Pancreas (tissue), 10 donors: Measurements from ENCODE around the gene TAX1BP3. TPM values are rescaled to one million over a fixed set of nuclear protein-coding genes. Genes with fewer than 3 reads are reported as not detected.
A peak's percentile ranks its signal among the peaks of the same experiment; 100 is the strongest.

Experiments used
- ATAC-seq, 4 donors: fragments of 200-7000 bp; cut with Tn5 transposase; one replicate each; pipeline versions ENCODE4 v1.8.0 to v1.9.1; 2020; ENCODE audit warnings: mild to moderate bottlenecking in 4 of 4, moderate library complexity in 4 of 4
- DNase-seq, 6 donors: peaks; one replicate each; pipeline ENCODE4 v3.0.0-alpha.2; 2020
- FAIRE-seq: peaks from 2 replicates; lab custom pipeline; 2012; peaks lifted over from hg19 to GRCh38; lab: Jason Lieb, UNC
- H3K27ac ChIP-seq, 4 donors: fragments of 200-600 bp; sonication (generic); 1 replicate in 3 of 4; 2 replicates in 1 of 4; pipeline versions ENCODE4 v1.5.0 to v1.8.0; 2020
- H3K27me3 ChIP-seq, 4 donors: fragments of 200-600 bp; one replicate each; pipeline ENCODE4 v1.8.0; 2021
- H3K36me3 ChIP-seq, 3 donors: fragments of 200-600 bp; sonication (generic) in 1 of 3; one replicate each; pipeline versions ENCODE4 v1.5.0 to v1.8.0; 2020 to 2021
- H3K4me1 ChIP-seq, 3 donors: fragments of 200-600 bp; one replicate each; pipeline ENCODE4 v1.8.0; 2021
- H3K4me3 ChIP-seq, 4 donors: fragments of 200-600 bp; sonication (generic) in 2 of 4; one replicate each; pipeline versions ENCODE4 v1.5.0 to v1.8.0; 2020 to 2021
- H3K9me3 ChIP-seq, 4 donors: fragments of 200-600 bp; one replicate each; pipeline ENCODE4 v1.8.0; 2021
- CTCF ChIP-seq, 4 donors: fragments of 200-600 bp; sonication (generic) in 3 of 4; IDR thresholded peaks; one replicate each; pipeline versions ENCODE4 v1.5.0 to v1.8.0; 2021; ENCODE audit warnings: antibody characterized with exemption in 4 of 4
- WGBS, 2 donors: extraction: QIAGEN DNeasy Blood & Tissue Kit; methylation state at CpG; one replicate each; pipeline ENCODE4 v1.1.7; 2013; 5-methylcytosine and 5-hydroxymethylcytosine counted together
- intact Hi-C, 3 donors: fragments of 100-400 bp; cut with DNase I; formaldehyde crosslinking; loops; one replicate each; pipeline versions ENCODE4 v1.11.1 to v1.14.2; 2022
- polyA plus RNA-seq, 2 donors: library from polyadenylated mRNA; stranded (reverse); fragments of 200-250 nt; gene quantifications; one replicate each; pipeline ENCODE4 v1.2.3, GENCODE V29; 2013
- total RNA-seq, 6 donors: library from RNA; stranded (reverse); fragmentation: NEBNext Ultra II Directional in 4 of 6; extraction: Animal tissue kit (Norgen Biotek cat#: 25700) in 4 of 6; gene quantifications; one replicate each; pipeline versions ENCODE4 v1.2.1 to v1.2.4, GENCODE V29; 2021 to 2023
- donor health status: healthy with polysubstance abuse.
- donor health status: DM: no; HTN: no; CAD: no; lungs with moderate emphysema.
- donor health status: DM: no; HTN: no; CAD: no.
- donor health status: control.
- donor health status: control.
- donor health status: Bipolar disorder and iron deficiency.
- donor health status: DM: yes; HTN: yes; CAD: no.
- donor health status: DM: no; HTN: no; CAD: no.
- donor health status: DM: no; HTN: no; CAD: no.
- donor health status: DM: yes; HTN: yes; CAD: no.

Gene TAX1BP3
- total and polyA plus RNA-seq, 8 donors = 31.4 to 80.6 (median 47.6) TPM

- intact Hi-C loops = no loop called here
- WGBS, 2 donors = 27 to 30% methylated on average over 10 of the region's 10 CpGs
- no peak for FAIRE-seq
- no peaks in the 10 kb centered on the region for H3K36me3 ChIP-seq
- peak; percentile 79 to 86 (median 82) for TF ChIP-seq CTCF (IDR thresholded peaks at IDR 0.05)
- peak in 1 of 6 donors; percentile 33 for DNase-seq
- no peaks in the 10 kb centered on the region for H3K9me3 ChIP-seq
- H3K4me3 ChIP-seq = no peak overlapping the region
- H3K4me1 ChIP-seq = no peaks in the 10 kb centered on the region
- H3K27ac ChIP-seq = no peak overlapping the region
- peak in 3 of 4 donors; percentile 88 to 93 (median 88) for ATAC-seq
- H3K27me3 ChIP-seq = no peaks in the 10 kb centered on the region
Observed at GRCh38 chr17:3683054-3683511, 14.7 kb upstream of the TAX1BP3 start.

- H3K4me1 ChIP-seq = no peaks in the 10 kb centered on the region
- no peak overlapping the region for H3K27ac ChIP-seq
- H3K36me3 ChIP-seq = no peaks in the 10 kb centered on the region
- H3K27me3 ChIP-seq = no peaks in the 10 kb centered on the region
- TF ChIP-seq CTCF (IDR thresholded peaks at IDR 0.05) = no peak
- DNase-seq (no peak), FAIRE-seq (no peak), ATAC-seq (no peak)
- no peaks in the 10 kb centered on the region for H3K9me3 ChIP-seq
- intact Hi-C loops = no loop called here
- no peak overlapping the region for H3K4me3 ChIP-seq
- WGBS, 2 donors = 61 to 76% methylated on average over 12 of the region's 12 CpGs
Observed at GRCh38 chr17:3682033-3682432, 13.7 kb upstream of the TAX1BP3 start.

- no peak for ATAC-seq
- Histone ChIP-seq H3K36me3 (no peaks in the 10 kb centered on the region), H3K27ac (no peak overlapping the region), H3K9me3 (no peaks in the 10 kb centered on the region), H3K27me3 (no peaks in the 10 kb centered on the region), H3K4me1 (no peaks in the 10 kb centered on the region), H3K4me3 (no peak overlapping the region)
- WGBS, 2 donors = 55 to 63% methylated on average over 20 of the region's 20 CpGs
- no peak for TF ChIP-seq CTCF (IDR thresholded peaks at IDR 0.05)
- FAIRE-seq = no peak
- no peak for DNase-seq
- intact Hi-C loops = no loop called here
Observed at GRCh38 chr17:3681565-3681964, 13.2 kb upstream of the TAX1BP3 start.

GRCh38 chr17:3681057-3681456, 12.7 kb upstream of the TAX1BP3 start:
- 60 to 71% methylated on average over 12 of the region's 12 CpGs for WGBS, 2 donors
- no peak for DNase-seq

More at GRCh38 chr17:3681057-3681456, 12.7 kb upstream of the TAX1BP3 start:
- H3K27me3 ChIP-seq = no peaks in the 10 kb centered on the region
- no peak overlapping the region for H3K4me3 ChIP-seq
- H3K9me3 ChIP-seq = no peaks in the 10 kb centered on the region
- ATAC-seq = no peak
- TF ChIP-seq CTCF (IDR thresholded peaks at IDR 0.05) = no peak
- no peak for FAIRE-seq
- no peaks in the 10 kb centered on the region for H3K36me3 ChIP-seq
- H3K27ac ChIP-seq = no peak overlapping the region
- no peaks in the 10 kb centered on the region for H3K4me1 ChIP-seq
- intact Hi-C loops = no loop called here
